HepG2 (cell line): ENCODE data around the gene PASD1.

Experiments
- ARID5B ChIP-seq: IDR thresholded peaks from 2 replicates; pipeline ENCODE4 v1.4.0; 2020; ENCODE audit warnings: mild to moderate bottlenecking, missing genetic modification reagents
- CTCF ChIP-seq: sonication (generic); formaldehyde crosslinking; IDR thresholded peaks from 2 replicates; pipeline ENCODE4 v1.5.0; 2020; ENCODE audit warnings: mild to moderate bottlenecking, missing genetic modification reagents, moderate library complexity
- GPBP1L1 ChIP-seq: sonication (generic); formaldehyde crosslinking; IDR thresholded peaks from 2 replicates; pipeline ENCODE4 v1.5.0; 2020; ENCODE audit warnings: mild to moderate bottlenecking, missing genetic modification reagents
- JUN ChIP-seq: sonication (generic); formaldehyde crosslinking; IDR thresholded peaks from 2 replicates; pipeline ENCODE4 v1.4.0; 2020; ENCODE audit warnings: mild to moderate bottlenecking, missing genetic modification reagents
- MEIS1 ChIP-seq: sonication (generic); formaldehyde crosslinking; IDR thresholded peaks from 2 replicates; pipeline ENCODE4 v1.9.0; 2021; ENCODE audit warnings: mild to moderate bottlenecking, missing genetic modification reagents, moderate library complexity, borderline replicate concordance
- POLR2A ChIP-seq, 2 experiments: IDR thresholded peaks; 2 replicates each; pipeline ENCODE4 v1.6.1; 2011; ENCODE audit warnings: low read depth in 2 of 2, low read length in 2 of 2, mild to moderate bottlenecking in 1 of 2, moderate library complexity in 1 of 2; ENCODE audit not compliant: insufficient read depth in 1 of 2
- TEAD3 ChIP-seq: optimal IDR thresholded peaks from 2 replicates; pipeline ENCODE3; 2016; ENCODE audit warnings: borderline replicate concordance
- ZMYM4 ChIP-seq: sonication (generic); formaldehyde crosslinking; IDR thresholded peaks from 2 replicates; pipeline ENCODE4 v1.8.1; 2023; ENCODE audit warnings: mild to moderate bottlenecking, missing genetic modification reagents
- ZNF777 ChIP-seq: sonication (generic); formaldehyde crosslinking; IDR thresholded peaks from 2 replicates; pipeline ENCODE4 v1.4.0; 2020; ENCODE audit warnings: missing genetic modification reagents
- ZNF883 ChIP-seq: sonication (generic); formaldehyde crosslinking; IDR thresholded peaks from 2 replicates; pipeline ENCODE4 v1.5.1; 2020; ENCODE audit warnings: mild to moderate bottlenecking, missing genetic modification reagents; ENCODE audit errors: not compliant biosample characterization

- TF ChIP-seq POLR2A (IDR thresholded peaks at IDR 0.05; ENCODE audit: insufficient read depth in 1 of 2, low read depth in 2 of 2, low read length in 2 of 2) (no peak), ARID5B (no peak), GPBP1L1 (CRISPR knock-in tag) (no peak), MEIS1 (CRISPR knock-in tag) (no peak), TEAD3 (CRISPR knock-in tag) (no peak), ZNF777 (CRISPR knock-in tag) (no peak), CTCF (CRISPR knock-in tag) (no peak), ZNF883 (CRISPR knock-in tag) (no peak), ZMYM4 (CRISPR knock-in tag) (no peak), JUN (CRISPR knock-in tag) (no peak)
These were observed 161.3 kb downstream of the PASD1 start for GRCh38 chrX:151724563-151725337.
